IPS-20b (cell line): ENCODE measurements around the gene ANAPC16.

Experiments used
- H3K27ac ChIP-seq: one replicate; pipeline ENCODE4 v1.5.1; 2013; ENCODE audit warnings: low read length
- H3K27me3 ChIP-seq: 2 replicates; pipeline ENCODE4 v1.6.1; 2013; ENCODE audit warnings: mild to moderate bottlenecking, low read length, inconsistent platforms; ENCODE audit not compliant: insufficient read depth
- H3K36me3 ChIP-seq: 2 replicates; pipeline ENCODE4 v1.6.1; 2013; ENCODE audit warnings: low read depth, mild to moderate bottlenecking, inconsistent platforms, low read length, moderate library complexity; ENCODE audit not compliant: insufficient read depth
- H3K4me1 ChIP-seq: 2 replicates; pipeline ENCODE4 v1.6.1; 2013; ENCODE audit warnings: mild to moderate bottlenecking, control low read depth, inconsistent platforms, low read length, moderate library complexity; ENCODE audit not compliant: insufficient read depth
- H3K4me3 ChIP-seq: 2 replicates; pipeline ENCODE4 v1.5.1; 2013; ENCODE audit warnings: mild to moderate bottlenecking, low read length, inconsistent platforms
- H3K9ac ChIP-seq: 2 replicates; pipeline ENCODE4 v1.6.1; 2013; ENCODE audit warnings: low read depth, mild to moderate bottlenecking, inconsistent platforms, low read length, moderate library complexity
- H3K9me3 ChIP-seq: 2 replicates; pipeline ENCODE4 v1.6.1; 2013; ENCODE audit warnings: mild to moderate bottlenecking, low read depth, low read length, inconsistent platforms; ENCODE audit not compliant: insufficient read depth

Gene ANAPC16

GRCh38 chr10:72233621-72234020 lies 17.8 kb downstream of the ANAPC16 start:
- H3K4me3 ChIP-seq: no peak overlapping the region
- H3K36me3 ChIP-seq: peaks cover 44% of the 10 kb centered on the region
- no peaks in the 10 kb centered on the region for H3K9me3 ChIP-seq
- H3K4me1 ChIP-seq: peaks cover 1% of the 10 kb centered on the region; the same call in 1 of the 2 replicates
- no peak overlapping the region for H3K27ac ChIP-seq
- H3K27me3 ChIP-seq: no peaks in the 10 kb centered on the region
- no peak overlapping the region for H3K9ac ChIP-seq

- Histone ChIP-seq H3K36me3 (peaks cover 44% of the 10 kb centered on the region), H3K27ac (no peak overlapping the region), H3K4me3 (no peak overlapping the region), H3K9me3 (no peaks in the 10 kb centered on the region), H3K27me3 (no peaks in the 10 kb centered on the region), H3K4me1 (no peaks in the 10 kb centered on the region), H3K9ac (no peak overlapping the region)
Measured at GRCh38 chr10:72234560-72235095, 18.8 kb downstream of the ANAPC16 start.

GRCh38 chr10:72235544-72236279 lies 19.9 kb downstream of the ANAPC16 start:
- Histone ChIP-seq H3K27me3 (no peaks in the 10 kb centered on the region), H3K36me3 (peaks cover 39% of the 10 kb centered on the region), H3K4me3 (no peak overlapping the region), H3K4me1 (no peaks in the 10 kb centered on the region), H3K27ac (no peak overlapping the region), H3K9ac (no peak overlapping the region), H3K9me3 (no peaks in the 10 kb centered on the region)

GRCh38 chr10:72238392-72239175 lies 22.8 kb downstream of the ANAPC16 start:
- Histone ChIP-seq H3K27me3 (no peaks in the 10 kb centered on the region), H3K4me1 (no peaks in the 10 kb centered on the region), H3K9ac (no peak overlapping the region), H3K36me3 (peaks cover 23% of the 10 kb centered on the region), H3K27ac (no peak overlapping the region), H3K9me3 (no peaks in the 10 kb centered on the region), H3K4me3 (no peak overlapping the region)

GRCh38 chr10:72239409-72239808 lies 23.6 kb downstream of the ANAPC16 start:
- no peaks in the 10 kb centered on the region for H3K9me3 ChIP-seq

GRCh38 chr10:72240371-72240770 lies 24.6 kb downstream of the ANAPC16 start:
- peaks cover 8% of the 10 kb centered on the region; the same call in 1 of the 2 replicates for H3K36me3 ChIP-seq
- H3K27ac ChIP-seq: no peak overlapping the region
- no peak overlapping the region for H3K9ac ChIP-seq
- H3K4me3 ChIP-seq: no peak overlapping the region
- no peaks in the 10 kb centered on the region for H3K4me1 ChIP-seq
- no peaks in the 10 kb centered on the region for H3K27me3 ChIP-seq
- no peaks in the 10 kb centered on the region for H3K9me3 ChIP-seq

More at GRCh38 chr10:72239409-72239808, 23.6 kb downstream of the ANAPC16 start:
- H3K27me3 ChIP-seq: no peaks in the 10 kb centered on the region
- peaks cover 14% of the 10 kb centered on the region; the same call in 1 of the 2 replicates for H3K36me3 ChIP-seq
- H3K4me3 ChIP-seq: no peak overlapping the region
- no peak overlapping the region for H3K9ac ChIP-seq
- H3K4me1 ChIP-seq: no peaks in the 10 kb centered on the region
- H3K27ac ChIP-seq: no peak overlapping the region

GRCh38 chr10:72241691-72242252 lies 26.0 kb downstream of the ANAPC16 start:
- no peaks in the 10 kb centered on the region for H3K9me3 ChIP-seq
- no peaks in the 10 kb centered on the region for H3K27me3 ChIP-seq
- H3K36me3 ChIP-seq: no peaks in the 10 kb centered on the region; the same call in 1 of the 2 replicates
- no peak overlapping the region for H3K4me3 ChIP-seq
- no peak overlapping the region for H3K27ac ChIP-seq
- no peak overlapping the region for H3K9ac ChIP-seq
- H3K4me1 ChIP-seq: no peaks in the 10 kb centered on the region

GRCh38 chr10:72242675-72243074 lies 26.9 kb downstream of the ANAPC16 start:
- no peaks in the 10 kb centered on the region; the same call in 1 of the 2 replicates for H3K4me1 ChIP-seq

GRCh38 chr10:72243822-72244437 lies 28.1 kb downstream of the ANAPC16 start:
- no peak overlapping the region for H3K4me3 ChIP-seq
- H3K27ac ChIP-seq: no peak overlapping the region
- no peaks in the 10 kb centered on the region for H3K27me3 ChIP-seq
- H3K9ac ChIP-seq: no peak overlapping the region
- no peaks in the 10 kb centered on the region for H3K9me3 ChIP-seq
- no peaks in the 10 kb centered on the region for H3K36me3 ChIP-seq
- peaks cover 10% of the 10 kb centered on the region; the same call in 1 of the 2 replicates for H3K4me1 ChIP-seq

More at GRCh38 chr10:72242675-72243074, 26.9 kb downstream of the ANAPC16 start:
- no peak overlapping the region for H3K27ac ChIP-seq
- no peaks in the 10 kb centered on the region for H3K9me3 ChIP-seq
- H3K27me3 ChIP-seq: no peaks in the 10 kb centered on the region
- H3K9ac ChIP-seq: no peak overlapping the region
- H3K36me3 ChIP-seq: no peaks in the 10 kb centered on the region
- no peak overlapping the region for H3K4me3 ChIP-seq

GRCh38 chr10:72244573-72245038 lies 28.8 kb downstream of the ANAPC16 start:
- no peak overlapping the region for H3K4me3 ChIP-seq
- H3K9me3 ChIP-seq: no peaks in the 10 kb centered on the region
- H3K9ac ChIP-seq: no peak overlapping the region
- no peaks in the 10 kb centered on the region for H3K27me3 ChIP-seq
- peaks cover 10% of the 10 kb centered on the region; the same call in 1 of the 2 replicates for H3K4me1 ChIP-seq
- H3K27ac ChIP-seq: no peak overlapping the region
- no peaks in the 10 kb centered on the region for H3K36me3 ChIP-seq

- Histone ChIP-seq H3K9ac (no peak overlapping the region), H3K4me1 (peaks cover 10% of the 10 kb centered on the region; the same call in 1 of the 2 replicates), H3K27ac (no peak overlapping the region), H3K4me3 (no peak overlapping the region), H3K27me3 (no peaks in the 10 kb centered on the region), H3K9me3 (no peaks in the 10 kb centered on the region), H3K36me3 (no peaks in the 10 kb centered on the region)
Measured at GRCh38 chr10:72245949-72246525, 30.2 kb downstream of the ANAPC16 start.
